Trophoblast cell (in vitro differentiated cells and primary cell): ENCODE measurements around the gene BEND3. TPM values are rescaled to one million over a fixed set of nuclear protein-coding genes. Genes with fewer than 3 reads are reported as not detected.
"Not testable (repeated sequence)": the region's sequence is repeated elsewhere in the genome, so short reads cannot be mapped to it uniquely, and the experiment has no call there.

Source experiments
- DNase-seq, 2 donors: peaks; one replicate each; pipeline ENCODE4 v3.0.0-alpha.2; 2016
- H2AFZ ChIP-seq: 2 replicates; pipeline ENCODE4 v1.6.1; 2013; ENCODE audit warnings: low read length, moderate library complexity, mild to moderate bottlenecking; ENCODE audit not compliant: insufficient read depth, poor library complexity
- H2AK5ac ChIP-seq: 2 replicates; pipeline ENCODE4 v1.6.1; 2013; ENCODE audit warnings: mild to moderate bottlenecking, low read length
- H2BK120ac ChIP-seq: 2 replicates; pipeline ENCODE4 v1.6.1; 2013; ENCODE audit warnings: low read length, mild to moderate bottlenecking, moderate library complexity; ENCODE audit not compliant: insufficient read depth, poor library complexity
- H2BK12ac ChIP-seq: 2 replicates; pipeline ENCODE4 v1.6.1; 2013; ENCODE audit warnings: mild to moderate bottlenecking, low read length, moderate library complexity
- H2BK5ac ChIP-seq: 2 replicates; pipeline ENCODE4 v1.6.1; 2013; ENCODE audit warnings: low read length, low read depth, moderate library complexity, mild to moderate bottlenecking; ENCODE audit not compliant: poor library complexity
- H3K14ac ChIP-seq: 2 replicates; pipeline ENCODE4 v1.6.1; 2013; ENCODE audit warnings: mild to moderate bottlenecking, low read length
- H3K18ac ChIP-seq: 2 replicates; pipeline ENCODE4 v1.6.1; 2013; ENCODE audit warnings: mild to moderate bottlenecking, low read length
- H3K23ac ChIP-seq: 2 replicates; pipeline ENCODE4 v1.6.1; 2013; ENCODE audit warnings: low read length
- H3K27ac ChIP-seq: 2 replicates; pipeline ENCODE4 v1.5.1; 2013; ENCODE audit warnings: low read depth, mild to moderate bottlenecking, inconsistent platforms, low read length, moderate library complexity
- H3K27me3 ChIP-seq: 2 replicates; pipeline ENCODE4 v1.6.1; 2013; ENCODE audit warnings: inconsistent platforms, mild to moderate bottlenecking, low read length, moderate library complexity; ENCODE audit not compliant: insufficient read depth
- H3K36me3 ChIP-seq, 2 experiments: 1 replicate in 1 of 2; 2 replicates in 1 of 2; pipeline ENCODE4 v1.6.1; 2013; ENCODE audit warnings: low read length in 2 of 2, mild to moderate bottlenecking in 2 of 2, moderate library complexity in 1 of 2; ENCODE audit not compliant: insufficient read depth in 2 of 2, control insufficient read depth in 1 of 2
- H3K4ac ChIP-seq: 2 replicates; pipeline ENCODE4 v1.6.1; 2013; ENCODE audit warnings: low read depth, mild to moderate bottlenecking, low read length, moderate library complexity
- H3K4me1 ChIP-seq, 2 experiments: 1 replicate in 1 of 2; 2 replicates in 1 of 2; pipeline ENCODE4 v1.6.1; 2013; ENCODE audit warnings: low read length in 2 of 2, mild to moderate bottlenecking in 2 of 2, moderate library complexity in 1 of 2; ENCODE audit not compliant: insufficient read depth in 2 of 2, control insufficient read depth in 1 of 2
- H3K4me2 ChIP-seq: 2 replicates; pipeline ENCODE4 v1.6.1; 2013; ENCODE audit warnings: inconsistent platforms, mild to moderate bottlenecking, low read length, moderate library complexity
- H3K4me3 ChIP-seq: 2 replicates; pipeline ENCODE4 v1.5.1; 2013; ENCODE audit warnings: mild to moderate bottlenecking, low read depth, low read length, inconsistent platforms
- H3K79me1 ChIP-seq: one replicate; pipeline ENCODE4 v1.6.1; 2013; ENCODE audit warnings: low read length
- H3K79me2 ChIP-seq: 2 replicates; pipeline ENCODE4 v1.6.1; 2013; ENCODE audit warnings: low read length, mild to moderate bottlenecking; ENCODE audit not compliant: control insufficient read depth, insufficient read depth, poor library complexity
- H3K9ac ChIP-seq: 2 replicates; pipeline ENCODE4 v1.6.1; 2013; ENCODE audit warnings: mild to moderate bottlenecking, low read length
- H3K9me3 ChIP-seq: 2 replicates; pipeline ENCODE4 v1.6.1; 2013; ENCODE audit warnings: low read depth, mild to moderate bottlenecking, control low read depth, inconsistent platforms, low read length; ENCODE audit not compliant: insufficient read depth
- H4K12ac ChIP-seq: 2 replicates; pipeline ENCODE4 v1.6.1; 2013; ENCODE audit warnings: low read depth, mild to moderate bottlenecking, low read length, moderate library complexity
- H4K8ac ChIP-seq: 2 replicates; pipeline ENCODE4 v1.6.1; 2013; ENCODE audit warnings: low read depth, mild to moderate bottlenecking, low read length, moderate library complexity
- H4K91ac ChIP-seq: one replicate; pipeline ENCODE4 v1.6.1; 2013; ENCODE audit warnings: low read depth, mild to moderate bottlenecking, low read length, moderate library complexity
- WGBS: extraction: QIAGEN DNeasy Blood & Tissue Kit; methylation state at CpG from one replicate; pipeline ENCODE4 v1.1.7; 2013; ENCODE audit warnings: missing lambda C conversion rate; ENCODE audit not compliant: insufficient read length, insufficient coverage; ENCODE audit errors: extremely low coverage; 5-methylcytosine and 5-hydroxymethylcytosine counted together
- polyA plus RNA-seq: library from polyadenylated mRNA; stranded (reverse); fragments of 200-250 nt; gene quantifications from 2 replicates; pipeline ENCODE4 v1.2.3, GENCODE V29; 2013

The BEND3 gene
- polyA plus RNA-seq = 6.7 and 6.8 TPM in 2 replicates

GRCh38 chr6:107114926-107115694 lies at the start of gene BEND3:
Gene BEND3 (minus strand): TSS chr6:107115515. CDS start chr6:107099285, 16,230 bp downstream.
- peak within 1 kb of the TSS; percentile 9 for H2BK12ac ChIP-seq
- WGBS = no CpG with 5 or more reads among the region's 109 CpGs
- H2BK5ac ChIP-seq = peak within 1 kb of the TSS; percentile 75
- DNase-seq = peak in 1 of 2 donors; percentile 54
- H3K4ac ChIP-seq = peak within 1 kb of the TSS; percentile 72
- H3K36me3 ChIP-seq = no peaks in the 10 kb centered on the region
- peak within 1 kb of the TSS; percentile 5 for H4K12ac ChIP-seq
- H3K14ac ChIP-seq = peak within 1 kb of the TSS; percentile 86
- H2AK5ac ChIP-seq = peak within 1 kb of the TSS; percentile 43
- peak within 1 kb of the TSS; percentile 100 for H3K4me2 ChIP-seq
- peak within 1 kb of the TSS; percentile 90 for H4K91ac ChIP-seq
- H3K4me3 ChIP-seq = peak within 1 kb of the TSS; percentile 89
- peak within 1 kb of the TSS; percentile 86 for H3K9ac ChIP-seq
- H3K18ac ChIP-seq = peak within 1 kb of the TSS; percentile 59
- no peak within 1 kb of the TSS for H3K23ac ChIP-seq
- no peaks in the 10 kb centered on the region for H3K9me3 ChIP-seq
- H4K8ac ChIP-seq = peak within 1 kb of the TSS; percentile 87
- H3K4me1 ChIP-seq = peaks cover 4 to 5% of the 10 kb centered on the region in 2 experiments
- peak within 1 kb of the TSS; percentile 90 for H2AFZ ChIP-seq
- H3K79me2 ChIP-seq = peaks cover 3% of the 10 kb centered on the region
- peak within 1 kb of the TSS; percentile 88 for H3K27ac ChIP-seq
- H3K79me1 ChIP-seq = peaks cover 7% of the 10 kb centered on the region
- no peaks in the 10 kb centered on the region for H3K27me3 ChIP-seq
- peak within 1 kb of the TSS; percentile 63 for H2BK120ac ChIP-seq

GRCh38 chr6:107164299-107164698 lies 49.0 kb upstream of the BEND3 start:
- not testable (repeated sequence) for H3K36me3 ChIP-seq, DNase-seq, H3K4me3 ChIP-seq, H3K23ac ChIP-seq, H3K18ac ChIP-seq, H3K9ac ChIP-seq, H2BK12ac ChIP-seq, H4K8ac ChIP-seq, H4K91ac ChIP-seq, H2AFZ ChIP-seq, H3K27ac ChIP-seq, H2BK120ac ChIP-seq, H3K79me1 ChIP-seq, H3K4ac ChIP-seq, H3K9me3 ChIP-seq, H2AK5ac ChIP-seq, H2BK5ac ChIP-seq, H3K27me3 ChIP-seq, H4K12ac ChIP-seq, H3K4me2 ChIP-seq, H3K14ac ChIP-seq, H3K79me2 ChIP-seq, H3K4me1 ChIP-seq
- WGBS = no CpG with 5 or more reads among the region's 5 CpGs

- Histone ChIP-seq H4K91ac (no peak overlapping the region), H2AFZ (no peak overlapping the region), H3K4me2 (no peak overlapping the region), H3K23ac (no peak overlapping the region), H3K79me2 (no peaks in the 10 kb centered on the region), H3K18ac (no peak overlapping the region), H3K4me1 (no peaks in the 10 kb centered on the region), H2BK5ac (no peak overlapping the region), H3K27ac (no peak overlapping the region), H3K79me1 (no peaks in the 10 kb centered on the region), H3K14ac (no peak overlapping the region), H3K9ac (no peak overlapping the region), H3K36me3 (no peaks in the 10 kb centered on the region), H3K9me3 (no peaks in the 10 kb centered on the region), H2BK12ac (no peak overlapping the region), H3K4ac (no peak overlapping the region), H4K8ac (no peak overlapping the region), H2AK5ac (no peak overlapping the region), H4K12ac (no peak overlapping the region), H2BK120ac (no peak overlapping the region), H3K4me3 (no peak overlapping the region), H3K27me3 (no peaks in the 10 kb centered on the region)
- WGBS = no CpG with 5 or more reads among the region's 3 CpGs
- no peak for DNase-seq
These were observed 46.2 kb upstream of the BEND3 start for GRCh38 chr6:107161521-107161920.

- H3K79me1 ChIP-seq = no peaks in the 10 kb centered on the region
- H3K4ac ChIP-seq = no peak overlapping the region
- no peak overlapping the region for H3K27ac ChIP-seq
- no peak overlapping the region for H2BK120ac ChIP-seq
- no peak overlapping the region for H3K23ac ChIP-seq
- no peak overlapping the region for H3K4me2 ChIP-seq
- H4K12ac ChIP-seq = no peak overlapping the region
- no peak for DNase-seq
- no CpG with 5 or more reads among the region's 2 CpGs for WGBS
- no peak overlapping the region for H3K18ac ChIP-seq
- H4K8ac ChIP-seq = no peak overlapping the region
- H3K27me3 ChIP-seq = no peaks in the 10 kb centered on the region
- no peaks in the 10 kb centered on the region for H3K4me1 ChIP-seq
- no peak overlapping the region for H2AFZ ChIP-seq
- H3K14ac ChIP-seq = no peak overlapping the region
- H4K91ac ChIP-seq = no peak overlapping the region
- no peaks in the 10 kb centered on the region for H3K36me3 ChIP-seq
- no peak overlapping the region for H2BK12ac ChIP-seq
- H3K9me3 ChIP-seq = no peaks in the 10 kb centered on the region
- no peak overlapping the region for H2AK5ac ChIP-seq
- H3K9ac ChIP-seq = no peak overlapping the region
- no peaks in the 10 kb centered on the region for H3K79me2 ChIP-seq
- no peak overlapping the region for H2BK5ac ChIP-seq
- H3K4me3 ChIP-seq = no peak overlapping the region
These were observed 41.3 kb upstream of the BEND3 start for GRCh38 chr6:107156617-107157016.
